Measurements from ENCODE around the gene COL6A3. TPM values are rescaled to one million over a fixed set of nuclear protein-coding genes. Genes with fewer than 3 reads are reported as not detected.
A peak's percentile ranks its signal among the peaks of the same experiment; 100 is the strongest.

COL6A3 gene
- total RNA-seq, 6 experiments from 2014 or later = 409 to 759 (median 458) TPM

GRCh38 chr2:237406371-237406895 is 7.5 kb downstream of the COL6A3 start:
- no peak for TF ChIP-seq CTCF (IDR thresholded peaks at IDR 0.05)
- peaks cover 97% of the 10 kb centered on the region for H3K4me1 Mint-ChIP-seq (ENCODE audit: low read depth)

DNA sequence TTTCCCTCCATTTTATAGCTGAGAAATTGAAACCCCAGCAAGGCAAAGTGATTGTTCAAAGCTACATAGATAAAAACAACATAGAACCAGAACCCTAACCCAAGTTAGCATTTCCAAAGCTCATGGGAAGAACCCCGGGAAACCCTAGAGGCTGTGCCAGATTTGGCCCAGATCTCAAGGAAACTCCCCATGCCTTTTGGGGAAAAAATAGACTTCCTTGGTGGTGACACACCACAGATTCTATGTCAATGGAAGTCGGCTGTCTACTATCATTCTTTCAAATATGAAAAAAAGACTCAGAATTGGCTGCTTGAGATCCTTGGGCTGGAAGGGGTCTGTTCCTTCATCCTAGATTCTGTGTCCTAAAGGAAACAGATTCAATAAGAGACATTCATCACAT is 8.4 kb downstream of the COL6A3 start:
- Mint-ChIP-seq H3K27me3 (ENCODE audit: insufficient read depth) (peaks cover 13% of the 10 kb centered on the region), H3K27ac (peak overlapping the region; percentile 93), H3K36me3 (ENCODE audit: low read depth) (peaks cover 76% of the 10 kb centered on the region), H3K9me3 (peaks cover 4% of the 10 kb centered on the region; the same call in 1 of the 2 replicates), H3K4me1 (ENCODE audit: low read depth) (peaks cover 94% of the 10 kb centered on the region), H3K4me3 (peak overlapping the region; percentile 82)
- DNase-seq = no peak
- no peak for TF ChIP-seq CTCF (IDR thresholded peaks at IDR 0.05)

More at GRCh38 chr2:237406371-237406895, 7.5 kb downstream of the COL6A3 start:
- H3K27me3 Mint-ChIP-seq (ENCODE audit: insufficient read depth) = peaks cover 15% of the 10 kb centered on the region
- H3K27ac Mint-ChIP-seq = peak overlapping the region; percentile 93
- DNase-seq = no peak
- H3K4me3 Mint-ChIP-seq = peak overlapping the region; percentile 82
- H3K36me3 Mint-ChIP-seq (ENCODE audit: low read depth) = peaks cover 82% of the 10 kb centered on the region
- peaks cover 4% of the 10 kb centered on the region; the same call in 1 of the 2 replicates for H3K9me3 Mint-ChIP-seq

DNA sequence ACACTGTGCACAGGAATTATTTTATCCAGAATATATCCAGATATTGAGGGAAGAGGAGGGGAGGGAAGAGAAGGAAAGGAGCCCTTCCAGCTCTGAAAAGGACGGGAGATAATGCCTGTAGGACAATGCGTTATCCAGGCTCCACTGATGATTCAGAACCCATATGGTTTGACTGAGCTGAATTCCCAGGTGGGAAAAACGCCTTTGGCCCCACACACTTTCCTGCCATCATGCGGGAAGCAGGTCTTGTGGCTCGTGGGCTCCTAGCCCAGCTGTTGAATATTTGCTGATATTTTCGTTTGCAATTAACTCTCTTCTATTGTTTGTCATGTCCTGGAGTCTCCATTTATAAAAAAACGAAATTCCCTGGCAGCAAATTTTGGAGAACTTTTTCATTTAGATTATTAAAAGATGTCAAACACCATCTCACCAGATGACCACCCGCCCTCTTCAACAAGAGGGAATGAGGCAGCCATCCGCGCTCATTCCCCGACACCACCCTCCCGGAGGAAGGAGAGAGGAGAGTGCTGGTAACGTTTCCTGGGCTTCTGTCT is 8.9 kb downstream of the COL6A3 start:
- H3K4me1 Mint-ChIP-seq (ENCODE audit: low read depth) = peaks cover 94% of the 10 kb centered on the region
- peaks cover 15% of the 10 kb centered on the region for H3K27me3 Mint-ChIP-seq (ENCODE audit: insufficient read depth)
- TF ChIP-seq CTCF (IDR thresholded peaks at IDR 0.05) = no peak
- H3K4me3 Mint-ChIP-seq = peak overlapping the region; percentile 82
- H3K9me3 Mint-ChIP-seq = peaks cover 4% of the 10 kb centered on the region; the same call in 1 of the 2 replicates
- DNase-seq = no peak
- peaks cover 75% of the 10 kb centered on the region for H3K36me3 Mint-ChIP-seq (ENCODE audit: low read depth)
- peak overlapping the region; percentile 93 for H3K27ac Mint-ChIP-seq

- Mint-ChIP-seq H3K9me3 (peaks cover 4% of the 10 kb centered on the region; the same call in 1 of the 2 replicates), H3K36me3 (ENCODE audit: low read depth) (peaks cover 73% of the 10 kb centered on the region), H3K27ac (peak overlapping the region; percentile 93)
Observed at GRCh38 chr2:237404413-237404812, 9.6 kb downstream of the COL6A3 start.

More at GRCh38 chr2:237404413-237404812, 9.6 kb downstream of the COL6A3 start:
- Mint-ChIP-seq H3K27me3 (ENCODE audit: insufficient read depth) (peaks cover 18% of the 10 kb centered on the region), H3K4me3 (peak overlapping the region; percentile 82), H3K4me1 (ENCODE audit: low read depth) (peaks cover 95% of the 10 kb centered on the region)
- DNase-seq = no peak
- TF ChIP-seq CTCF (IDR thresholded peaks at IDR 0.05) = no peak

Data from HFFc6 (cell line).